HepG2 (cell line): Measurements from ENCODE around the gene ACD. TPM values are rescaled to one million over a fixed set of nuclear protein-coding genes. Genes with fewer than 3 reads are reported as not detected.

Experiments used
- ATAC-seq: fragments of 200-7000 bp; cut with Tn5 transposase; 3 replicates; pipeline ENCODE4 v1.9.1; 2020; ENCODE audit warnings: mild to moderate bottlenecking, moderate library complexity
- BruUV-seq: library from RNA; stranded (reverse); fragments of 400-500 nt; replicated peaks from 2 replicates; lab custom pipeline; 2021; lab: Mats Ljungman, UMichigan
- CTCF ChIA-PET: fragments of 300-600 bp; formaldehyde crosslinking; extraction: SDS; loops from one replicate; lab custom pipeline; 2021; ENCODE audit warnings: low total read pairs, inconsistent platforms, low intra/inter-chr PET ratio; lab: Yijun Ruan, JAX
- POLR2A ChIA-PET: fragments of 350-600 bp; sonication (Branson Sonifier 250); formaldehyde crosslinking; loops from one replicate; lab custom pipeline; 2020; ENCODE audit warnings: antibody characterized with exemption, inconsistent platforms; lab: Yijun Ruan, JAX
- DNase-seq: peaks from one replicate; pipeline ENCODE4 v3.0.0-alpha.2; 2015; ENCODE audit warnings: low spot score
- FAIRE-seq: peaks from 3 replicates; lab custom pipeline; 2011; peaks lifted over from hg19 to GRCh38; lab: Jason Lieb, UNC
- H2AFZ ChIP-seq: one replicate; pipeline ENCODE4 v1.6.1; 2011; ENCODE audit warnings: low read length, inconsistent platforms
- H3K27ac ChIP-seq: fragments of 300-600 bp; 3 replicates; pipeline ENCODE4 v1.8.0; 2011; ENCODE audit warnings: mixed run types, mild to moderate bottlenecking, mixed read lengths, low read length, inconsistent platforms; ENCODE audit not compliant: insufficient read depth; ENCODE audit errors: extremely low read length
- H3K27me3 ChIP-seq, 2 experiments: fragments of 200-600 bp in 1 of 2; 2 replicates in 1 of 2; 3 replicates in 1 of 2; pipeline versions ENCODE4 v1.6.0 to v1.8.0; 2011; ENCODE audit warnings: low read length in 2 of 2, mild to moderate bottlenecking in 2 of 2, moderate library complexity in 2 of 2, inconsistent platforms in 1 of 2; ENCODE audit not compliant: insufficient read depth in 2 of 2, control insufficient read depth in 1 of 2
- H3K36me3 ChIP-seq, 2 experiments: fragments of 200-600 bp in 1 of 2; replicated peaks in 1 of 2; 2 replicates in 1 of 2; 3 replicates in 1 of 2; pipeline versions ENCODE4 v1.5.1 to v1.8.0; 2011; ENCODE audit warnings: low read length in 2 of 2, inconsistent platforms in 1 of 2; ENCODE audit not compliant: insufficient read depth in 2 of 2, control insufficient read depth in 1 of 2
- H3K4me1 ChIP-seq: 2 replicates; pipeline ENCODE4 v1.5.1; 2012; ENCODE audit warnings: low read length, inconsistent platforms; ENCODE audit not compliant: insufficient read depth
- H3K4me2 ChIP-seq: 2 replicates; pipeline ENCODE4 v1.6.0; 2011; ENCODE audit warnings: low read depth, low read length, inconsistent platforms
- H3K4me3 ChIP-seq, 3 experiments: fragments of 200-600 bp in 1 of 3; sonication (generic), shearing (Covaris generic) in 1 of 3; replicated peaks in 1 of 3; 2 replicates each; pipeline ENCODE4 v1.5.1; 2011 to 2016; ENCODE audit warnings: low read length in 3 of 3, inconsistent platforms in 2 of 3, low read depth in 2 of 3, mild to moderate bottlenecking in 2 of 3, control low read depth in 1 of 3, mixed read lengths in 1 of 3; ENCODE audit not compliant: insufficient read depth in 1 of 3
- H3K79me2 ChIP-seq: one replicate; pipeline ENCODE4 v1.6.1; 2011; ENCODE audit warnings: low read length, inconsistent platforms; ENCODE audit not compliant: insufficient read depth
- H3K9ac ChIP-seq: 2 replicates; pipeline ENCODE4 v1.6.0; 2011; ENCODE audit warnings: mild to moderate bottlenecking, low read depth, low read length, inconsistent platforms; ENCODE audit not compliant: insufficient read depth
- H3K9me3 ChIP-seq: 2 replicates; pipeline ENCODE4 v1.5.1; 2012; ENCODE audit warnings: mild to moderate bottlenecking, low read length
- H4K20me1 ChIP-seq: 2 replicates; pipeline ENCODE4 v1.6.0; 2011; ENCODE audit warnings: inconsistent platforms, mild to moderate bottlenecking, low read length, moderate library complexity; ENCODE audit not compliant: insufficient read depth
- HNF1A ChIP-seq, 2 experiments: sonication (generic) in 1 of 2; formaldehyde crosslinking in 1 of 2; IDR thresholded peaks; 2 replicates each; pipeline versions ENCODE4 v1.4.0 to v1.6.1; 2016 to 2020; ENCODE audit warnings: borderline replicate concordance in 1 of 2, low read depth in 1 of 2, mild to moderate bottlenecking in 1 of 2, missing genetic modification reagents in 1 of 2
- MAFK ChIP-seq, 2 experiments: IDR thresholded peaks in 1 of 2; conservative IDR thresholded peaks in 1 of 2; 2 replicates each; pipeline ENCODE4 v1.6.1; 2011; ENCODE audit warnings: improper control_type of control experiment in 2 of 2, low read length in 2 of 2
- PAX8 ChIP-seq: sonication (generic); formaldehyde crosslinking; IDR thresholded peaks from 2 replicates; pipeline ENCODE4 v1.8.0; 2022; ENCODE audit warnings: mild to moderate bottlenecking, missing genetic modification reagents, borderline replicate concordance
- ZC3H13 ChIP-seq: sonication (generic); formaldehyde crosslinking; IDR thresholded peaks from 2 replicates; pipeline ENCODE4 v1.8.1; 2023; ENCODE audit warnings: mild to moderate bottlenecking, missing genetic modification reagents, moderate library complexity
- ZKSCAN1 ChIP-seq: fragments of 150-350 bp; IDR thresholded peaks from 2 replicates; pipeline ENCODE4 v1.6.1; 2014; ENCODE audit warnings: low read length
- ZNF317 ChIP-seq: sonication (generic); formaldehyde crosslinking; IDR thresholded peaks from 2 replicates; pipeline ENCODE4 v1.5.0; 2020; ENCODE audit warnings: mild to moderate bottlenecking, missing genetic modification reagents
- ZNF432 ChIP-seq: sonication (generic); formaldehyde crosslinking; IDR thresholded peaks from 2 replicates; pipeline ENCODE4 v1.5.0; 2020; ENCODE audit warnings: missing genetic modification reagents, mild to moderate bottlenecking, borderline replicate concordance
- ZNF484 ChIP-seq: sonication (generic); formaldehyde crosslinking; IDR thresholded peaks from 2 replicates; pipeline ENCODE4 v1.5.1; 2020; ENCODE audit warnings: mild to moderate bottlenecking, low read depth, missing genetic modification reagents, borderline replicate concordance
- ZNF605 ChIP-seq: sonication (generic); formaldehyde crosslinking; IDR thresholded peaks from 2 replicates; pipeline ENCODE4 v1.8.0; 2022; ENCODE audit warnings: mild to moderate bottlenecking, missing genetic modification reagents
- ZNF782 ChIP-seq: sonication (generic); formaldehyde crosslinking; IDR thresholded peaks from 2 replicates; pipeline ENCODE4 v1.4.0; 2020; ENCODE audit warnings: missing genetic modification reagents, mild to moderate bottlenecking, borderline replicate concordance
- ZSCAN29 ChIP-seq: sonication (generic); formaldehyde crosslinking; conservative IDR thresholded peaks from 2 replicates; pipeline ENCODE4 v1.4.0; 2020; ENCODE audit warnings: mild to moderate bottlenecking, missing genetic modification reagents
- WGBS: methylation state at CpG from one replicate; pipeline ENCODE4 v1.1.6; 2017; ENCODE audit warnings: low lambda C conversion rate; 5-methylcytosine and 5-hydroxymethylcytosine counted together
- in situ Hi-C: cut with HindIII; loops from 2 replicates; pipeline ENCODE4 v1.10.0; 2017; ENCODE audit warnings: low pct_unique_long_range_greater_than_20kb; ENCODE audit not compliant: extremely low pct_ligation_motif_present
- intact Hi-C: fragments of 100-400 bp; cut with micrococcal nuclease; formaldehyde crosslinking; loops from one replicate; pipeline ENCODE4 v1.10.0; 2022; ENCODE audit not compliant: unreplicated experiment
- polyA plus RNA-seq, 8 experiments: library from polyadenylated mRNA; depleted of rRNA in 3 of 8; stranded (reverse) in 7 of 8; unstranded in 1 of 8; fragments of >200 nt; fragmentation: Illumina TruSeq in 4 of 8; extraction: Trizol in 4 of 8; gene quantifications; 2 replicates each; pipeline versions ENCODE4 v1.2.1 to v1.2.3, GENCODE V29; 2011 to 2016; ENCODE audit warnings: low read depth in 4 of 8, missing spikeins in 1 of 8, mixed read lengths in 1 of 8; ENCODE audit not compliant: insufficient read depth in 1 of 8
- total RNA-seq, 5 experiments: library from RNA; depleted of rRNA; stranded (reverse); fragments of >200 nt; fragmentation: Illumina TruSeq; extraction: Trizol; gene quantifications; 2 replicates each; pipeline ENCODE4 v1.2.3, GENCODE V29; 2016; ENCODE audit warnings: low read depth in 1 of 5

The ACD gene
- total and polyA plus RNA-seq, 2 of the 13 experiments (the other 11 are each of a cell fraction or from before 2014, with no cell fraction given), result 32.6 to 38.3 TPM

- peaks cover 38% of the 10 kb centered on the region for H3K4me1 ChIP-seq
- no peak overlapping the region for H2AFZ ChIP-seq
- in situ Hi-C loops, result loop anchor here (5.0 to 10.0 kb wide), 2 partner anchors 142 to 269 kb away; partner anchors contain the start of genes CTRL, PSMB10, RANBP10 and TSNAXIP1
- H3K9ac ChIP-seq, result peak overlapping the region; percentile 76
- peak; percentile 82 for TF ChIP-seq ZKSCAN1
- TF ChIP-seq PAX8, result peak; percentile 84; the same call in 1 of the 2 replicates
- no peak for TF ChIP-seq ZNF484 (CRISPR knock-in tag)
- peak; percentile 26; the same call in 1 of the 2 replicates for TF ChIP-seq ZNF605 (CRISPR knock-in tag)
- TF ChIP-seq HNF1A (IDR thresholded peaks at IDR 0.05; ENCODE audit: low read depth), result no peak
- TF ChIP-seq HNF1A (CRISPR knock-in tag; IDR thresholded peaks at IDR 0.05; ENCODE audit: borderline replicate concordance), result 0 out of 2 replicates have a peak, but pooled peaks have one; percentile 4
- no peak for TF ChIP-seq MAFK (conservative IDR thresholded peaks at IDR 0.05 in 1 of 2, IDR thresholded peaks at IDR 0.05 in 1 of 2; ENCODE audit: low read length in 2 of 2)
- TF ChIP-seq ZSCAN29 (CRISPR knock-in tag), result peak; percentile 34; the same call in 1 of the 2 replicates
- TF ChIP-seq ZNF432 (CRISPR knock-in tag), result no peak
- no peak for TF ChIP-seq ZNF317 (CRISPR knock-in tag)
- TF ChIP-seq ZC3H13 (CRISPR knock-in tag), result peak; percentile 8; the same call in 1 of the 2 replicates
- 0 out of 2 replicates have a peak, but pooled peaks have one; percentile 10 for TF ChIP-seq ZNF782 (CRISPR knock-in tag)
- ATAC-seq (no peak), FAIRE-seq (no peak), DNase-seq (no peak)
- intact Hi-C loops, result no loop called here
- no peaks in the 10 kb centered on the region for H3K79me2 ChIP-seq
- ChIA-PET POLR2A (interaction anchor here (1.5 to 3.8 kb wide), 8 partner anchors 14 to 184 kb away, joined by 4 to 28 read pairs (median 5); partner anchors contain the start of genes ATP6V0D1, CTCF, RANBP10 and RIPOR1), CTCF (interaction anchor here (4.2 kb wide), 1 partner anchor 144 kb away, joined by 118 read pairs; no protein-coding TSS in a partner anchor)
- H3K27me3 ChIP-seq, result no peaks in the 10 kb centered on the region; a peak in 1 of 5 replicates
- peak overlapping the region; percentile 77 to 96 (median 88); a peak in 5 of 6 replicates for H3K4me3 ChIP-seq
- no peaks in the 10 kb centered on the region for H3K9me3 ChIP-seq
- WGBS, result 54% methylated on average over 5 of the region's 5 CpGs
- H4K20me1 ChIP-seq, result no peaks in the 10 kb centered on the region
- H3K4me2 ChIP-seq, result peak overlapping the region; percentile 98
- peaks cover 0 to 3% of the 10 kb centered on the region in 2 experiments; a peak in 1 of 5 replicates for H3K36me3 ChIP-seq
- H3K27ac ChIP-seq, result peak overlapping the region; percentile 67
- TSS peak; percentile 62 for BruUV-seq
Observed at GRCh38 chr16:67665598-67665997, 5.5 kb upstream of the ACD start.
